Measurements from ENCODE around the gene SLC6A5.

Gene SLC6A5

GRCh38 chr11:20688761-20689160 lies 89.4 kb downstream of the SLC6A5 start:
- DNase-seq = no peak
- no peak for TF ChIP-seq GATA1 (IDR thresholded peaks at IDR 0.05; ENCODE audit: low read depth, low read length)
- TF ChIP-seq POLR2A (IDR thresholded peaks at IDR 0.05; ENCODE audit: low read length) = no peak

GRCh38 chr11:20707876-20708275 lies 108.5 kb downstream of the SLC6A5 start:
- DNase-seq = no peak
- TF ChIP-seq GATA1 (IDR thresholded peaks at IDR 0.05; ENCODE audit: low read depth, low read length) (no peak), POLR2A (IDR thresholded peaks at IDR 0.05; ENCODE audit: low read length) (no peak)

All from erythroblast (primary cell).